Neutrophil (primary cell): ENCODE measurements around the gene NTRK1.

Experiments used
- H3K27ac ChIP-seq: fragments of 200-600 bp; sonication (generic); 2 replicates; pipeline ENCODE4 v1.5.1; 2016; ENCODE audit warnings: mild to moderate bottlenecking, moderate library complexity
- H3K27me3 ChIP-seq: fragments of 200-600 bp; sonication (generic); 2 replicates; pipeline ENCODE4 v1.6.0; 2016; ENCODE audit warnings: mild to moderate bottlenecking
- H3K36me3 ChIP-seq: fragments of 200-600 bp; sonication (generic); 2 replicates; pipeline ENCODE4 v1.5.1; 2017
- H3K4me1 ChIP-seq, 2 experiments: fragments of 200-600 bp in 1 of 2; sonication (generic) in 1 of 2; 1 replicate in 1 of 2; 2 replicates in 1 of 2; pipeline versions ENCODE4 v1.5.1 to v1.6.1; 2013 to 2016; ENCODE audit warnings: low read depth in 1 of 2, low read length in 1 of 2, mild to moderate bottlenecking in 1 of 2, moderate library complexity in 1 of 2; ENCODE audit not compliant: control insufficient read depth in 1 of 2, insufficient read depth in 1 of 2
- H3K4me3 ChIP-seq, 2 experiments: fragments of 200-600 bp in 1 of 2; sonication (generic) in 1 of 2; 1 replicate in 1 of 2; 2 replicates in 1 of 2; pipeline ENCODE4 v1.5.1; 2013 to 2016; ENCODE audit warnings: low read depth in 1 of 2, low read length in 1 of 2, mild to moderate bottlenecking in 1 of 2, moderate library complexity in 1 of 2
- H3K9me3 ChIP-seq: fragments of 200-600 bp; sonication (generic); 2 replicates; pipeline ENCODE4 v1.5.1; 2016
- CTCF ChIP-seq: fragments of 200-600 bp; sonication (generic); IDR thresholded peaks from 2 replicates; pipeline ENCODE4 v1.5.1; 2016; ENCODE audit warnings: antibody characterized with exemption

NTRK1 gene

GRCh38 chr1:156814571-156815260 lies 45.9 kb upstream of the NTRK1 start:
- no peak overlapping the region for H3K27ac ChIP-seq
- no peak overlapping the region for H3K4me3 ChIP-seq
- TF ChIP-seq CTCF, result no peak

DNA sequence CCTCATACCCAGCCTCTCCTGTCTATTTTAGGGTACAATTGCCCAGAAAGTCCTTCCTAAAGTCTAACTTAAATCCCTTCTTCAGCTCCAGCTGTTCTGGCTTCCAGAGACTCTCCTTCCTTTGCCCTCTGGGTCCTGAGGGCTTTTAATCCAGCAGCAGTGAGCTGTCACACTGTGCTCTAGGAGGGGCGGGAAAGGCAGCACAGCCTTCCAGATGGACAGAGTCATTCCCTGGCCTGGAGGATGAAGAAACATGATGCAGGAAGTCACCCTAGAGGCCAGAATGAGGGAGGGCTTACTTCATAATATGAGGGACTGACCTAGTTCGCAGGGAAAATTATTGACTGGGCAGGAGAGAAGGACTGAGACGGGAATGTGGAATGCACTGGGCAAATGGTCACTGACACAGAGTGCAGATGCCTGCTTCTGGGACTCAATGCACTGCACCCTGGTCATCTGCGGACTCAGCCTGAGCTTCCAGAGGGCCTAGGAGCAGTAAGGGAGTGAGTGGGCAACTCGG lies 45.3 kb upstream of the NTRK1 start:
- no peak for TF ChIP-seq CTCF
- no peak overlapping the region for H3K4me3 ChIP-seq
- no peak overlapping the region for H3K27ac ChIP-seq
- no peaks in the 10 kb centered on the region for H3K9me3 ChIP-seq
- H3K36me3 ChIP-seq, result no peaks in the 10 kb centered on the region
- H3K4me1 ChIP-seq, result peaks cover 13 to 19% of the 10 kb centered on the region in 2 experiments
- H3K27me3 ChIP-seq, result peaks cover 94% of the 10 kb centered on the region

More at GRCh38 chr1:156814571-156815260, 45.9 kb upstream of the NTRK1 start:
- peaks cover 88% of the 10 kb centered on the region for H3K27me3 ChIP-seq
- peaks cover 13 to 19% of the 10 kb centered on the region in 2 experiments for H3K4me1 ChIP-seq
- no peaks in the 10 kb centered on the region for H3K9me3 ChIP-seq
- no peaks in the 10 kb centered on the region for H3K36me3 ChIP-seq

DNA sequence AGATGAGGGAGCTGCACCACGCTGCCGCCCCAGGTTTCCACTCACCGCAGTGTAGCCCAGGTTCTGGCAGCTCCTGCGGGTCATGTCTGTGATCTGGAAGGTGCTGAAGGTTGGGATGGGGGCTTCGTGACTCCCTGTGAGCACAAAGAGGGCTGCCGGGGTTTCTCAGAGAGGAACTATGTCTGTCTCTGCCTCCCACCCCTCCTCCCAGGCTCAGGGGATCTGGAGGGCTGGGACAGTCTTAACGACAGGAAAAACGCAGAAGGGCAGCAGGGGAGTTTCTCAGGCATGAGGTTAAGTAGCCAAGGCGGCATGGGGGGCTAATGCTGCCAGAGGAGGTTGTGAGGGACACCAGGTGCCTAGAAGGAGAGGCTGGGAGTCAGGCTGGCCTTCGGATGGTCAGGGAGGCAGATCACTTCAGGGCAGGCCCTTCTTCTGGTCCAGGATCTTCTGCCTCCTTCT lies 44.7 kb upstream of the NTRK1 start:
- Histone ChIP-seq H3K27me3 (peaks cover 94% of the 10 kb centered on the region), H3K4me1 (peaks cover 13 to 19% of the 10 kb centered on the region in 2 experiments), H3K36me3 (no peaks in the 10 kb centered on the region), H3K9me3 (no peaks in the 10 kb centered on the region), H3K4me3 (no peak overlapping the region), H3K27ac (no peak overlapping the region)
- no peak for TF ChIP-seq CTCF

GRCh38 chr1:156816561-156817328 lies 43.9 kb upstream of the NTRK1 start, which contains the start of gene SH2D2A:
Gene SH2D2A (minus strand): TSS chr1:156816848. CDS start chr1:156816708, 140 bp downstream.
- Histone ChIP-seq H3K27ac (no peak within 1 kb of the TSS), H3K27me3 (peaks cover 94% of the 10 kb centered on the region), H3K4me1 (peaks cover 13 to 19% of the 10 kb centered on the region in 2 experiments), H3K9me3 (no peaks in the 10 kb centered on the region), H3K36me3 (no peaks in the 10 kb centered on the region), H3K4me3 (no peak within 1 kb of the TSS)
- TF ChIP-seq CTCF, result no peak

- Histone ChIP-seq H3K27me3 (peaks cover 49% of the 10 kb centered on the region), H3K9me3 (no peaks in the 10 kb centered on the region), H3K36me3 (no peaks in the 10 kb centered on the region), H3K4me1 (peaks cover 2 to 4% of the 10 kb centered on the region in 2 experiments), H3K4me3 (no peak overlapping the region), H3K27ac (no peak overlapping the region)
- TF ChIP-seq CTCF, result no peak
Measured at GRCh38 chr1:156821801-156822200, 38.9 kb upstream of the NTRK1 start.
